ENCODE results near the gene ANKRD55. TPM values are rescaled to one million over a fixed set of nuclear protein-coding genes. Genes with fewer than 3 reads are reported as not detected.

The ANKRD55 gene
- total RNA-seq, 1 experiment from 2014 or later = 0.27 TPM

DNA sequence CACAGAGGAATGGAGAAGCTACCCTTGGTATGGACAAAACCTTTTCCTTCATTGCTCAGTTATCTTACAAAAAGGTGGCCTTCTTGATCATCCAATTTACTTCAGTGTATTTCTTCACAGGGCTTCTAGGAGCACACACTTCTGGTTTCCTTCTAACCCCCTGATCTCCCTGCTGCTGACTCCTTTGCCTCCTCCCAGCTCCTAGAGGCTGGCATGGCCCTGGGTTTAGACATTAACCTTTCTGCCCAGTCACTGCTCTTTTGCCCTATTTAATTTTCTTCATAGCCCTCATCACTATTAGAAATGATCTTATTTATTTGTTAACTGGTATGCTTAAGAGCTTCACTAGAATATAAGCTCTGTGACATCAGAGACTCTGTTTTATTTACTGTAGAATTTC lies 63.2 kb downstream of the ANKRD55 start:
- CTCF ChIA-PET = no interaction called here
- Mint-ChIP-seq H3K27ac (ENCODE audit: unreplicated experiment) (no peak overlapping the region), H3K4me1 (ENCODE audit: low read depth, unreplicated experiment) (peaks cover 9% of the 10 kb centered on the region), H3K9me3 (ENCODE audit: unreplicated experiment) (no peaks in the 10 kb centered on the region), H3K4me3 (ENCODE audit: unreplicated experiment) (no peak overlapping the region), H3K36me3 (ENCODE audit: insufficient read depth, unreplicated experiment) (no peaks in the 10 kb centered on the region), H3K27me3 (ENCODE audit: insufficient read depth, unreplicated experiment) (no peaks in the 10 kb centered on the region)
- Histone ChIP-seq H3K9me3 (no peaks in the 10 kb centered on the region), H3K27me3 (replicated peaks; ENCODE audit: control insufficient read depth, insufficient read depth, low read length) (no peaks in the 10 kb centered on the region), H3K36me3 (ENCODE audit: control insufficient read depth, insufficient read depth, low read length) (no peaks in the 10 kb centered on the region), H3K4me1 (peaks cover 5% of the 10 kb centered on the region), H3K4me3 (ENCODE audit: low read depth, low read length) (no peak overlapping the region)
- intact Hi-C loops (cut with micrococcal nuclease; ENCODE audit: unreplicated experiment) = no loop called here
- POLR2A ChIA-PET = no interaction called here
- TF ChIP-seq, protein P1, sequence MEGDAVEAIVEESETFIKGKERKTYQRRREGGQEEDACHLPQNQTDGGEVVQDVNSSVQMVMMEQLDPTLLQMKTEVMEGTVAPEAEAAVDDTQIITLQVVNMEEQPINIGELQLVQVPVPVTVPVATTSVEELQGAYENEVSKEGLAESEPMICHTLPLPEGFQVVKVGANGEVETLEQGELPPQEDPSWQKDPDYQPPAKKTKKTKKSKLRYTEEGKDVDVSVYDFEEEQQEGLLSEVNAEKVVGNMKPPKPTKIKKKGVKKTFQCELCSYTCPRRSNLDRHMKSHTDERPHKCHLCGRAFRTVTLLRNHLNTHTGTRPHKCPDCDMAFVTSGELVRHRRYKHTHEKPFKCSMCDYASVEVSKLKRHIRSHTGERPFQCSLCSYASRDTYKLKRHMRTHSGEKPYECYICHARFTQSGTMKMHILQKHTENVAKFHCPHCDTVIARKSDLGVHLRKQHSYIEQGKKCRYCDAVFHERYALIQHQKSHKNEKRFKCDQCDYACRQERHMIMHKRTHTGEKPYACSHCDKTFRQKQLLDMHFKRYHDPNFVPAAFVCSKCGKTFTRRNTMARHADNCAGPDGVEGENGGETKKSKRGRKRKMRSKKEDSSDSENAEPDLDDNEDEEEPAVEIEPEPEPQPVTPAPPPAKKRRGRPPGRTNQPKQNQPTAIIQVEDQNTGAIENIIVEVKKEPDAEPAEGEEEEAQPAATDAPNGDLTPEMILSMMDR (IDR thresholded peaks at IDR 0.05; ENCODE audit: insufficient read depth in 1 of 2, low read depth in 1 of 2, low read length in 1 of 2, severe bottlenecking in 1 of 2, unreplicated experiment in 1 of 2) = no peak
- DNase-seq = no peak
- BruUV-seq (replicated peaks) = no TSS peak

DNA sequence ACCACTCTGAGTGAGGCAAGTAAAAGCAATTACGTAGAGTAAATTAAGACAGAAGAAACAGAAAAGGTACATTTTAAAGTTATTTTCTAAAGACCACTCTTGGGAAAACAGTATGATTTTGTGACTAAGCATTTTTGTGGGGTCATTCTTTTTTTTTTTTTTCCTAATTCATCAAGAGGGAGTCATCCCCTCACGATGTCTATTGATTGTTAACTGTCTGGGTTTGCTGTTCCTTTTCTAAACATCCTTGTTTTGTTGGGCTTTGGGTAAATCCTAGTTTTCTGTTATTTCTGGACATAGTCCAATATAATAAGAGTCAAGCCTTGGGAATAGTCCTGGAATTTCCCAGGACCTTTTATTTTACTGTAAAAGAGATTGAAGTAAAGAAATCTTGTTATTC lies 63.8 kb downstream of the ANKRD55 start:
- no peaks in the 10 kb centered on the region for H3K36me3 ChIP-seq (ENCODE audit: control insufficient read depth, insufficient read depth, low read length)
- Mint-ChIP-seq H3K4me3 (ENCODE audit: unreplicated experiment) (no peak overlapping the region), H3K4me1 (ENCODE audit: low read depth, unreplicated experiment) (peaks cover 6% of the 10 kb centered on the region), H3K27ac (ENCODE audit: unreplicated experiment) (no peak overlapping the region), H3K9me3 (ENCODE audit: unreplicated experiment) (no peaks in the 10 kb centered on the region), H3K36me3 (ENCODE audit: insufficient read depth, unreplicated experiment) (no peaks in the 10 kb centered on the region), H3K27me3 (ENCODE audit: insufficient read depth, unreplicated experiment) (no peaks in the 10 kb centered on the region)
- peaks cover 2% of the 10 kb centered on the region; the same call in 1 of the 2 replicates for H3K4me1 ChIP-seq
- DNase-seq = no peak
- ChIA-PET CTCF (no interaction called here), POLR2A (no interaction called here)
- H3K27me3 ChIP-seq (replicated peaks; ENCODE audit: control insufficient read depth, insufficient read depth, low read length) = no peaks in the 10 kb centered on the region
- no TSS peak for BruUV-seq (replicated peaks)
- H3K9me3 ChIP-seq = no peaks in the 10 kb centered on the region
- no peak overlapping the region for H3K4me3 ChIP-seq (ENCODE audit: low read depth, low read length)
- intact Hi-C loops (cut with micrococcal nuclease; ENCODE audit: unreplicated experiment) = no loop called here
- TF ChIP-seq, protein P1 (IDR thresholded peaks at IDR 0.05; ENCODE audit: insufficient read depth in 1 of 2, low read depth in 1 of 2, low read length in 1 of 2, severe bottlenecking in 1 of 2, unreplicated experiment in 1 of 2) = no peak

DNA sequence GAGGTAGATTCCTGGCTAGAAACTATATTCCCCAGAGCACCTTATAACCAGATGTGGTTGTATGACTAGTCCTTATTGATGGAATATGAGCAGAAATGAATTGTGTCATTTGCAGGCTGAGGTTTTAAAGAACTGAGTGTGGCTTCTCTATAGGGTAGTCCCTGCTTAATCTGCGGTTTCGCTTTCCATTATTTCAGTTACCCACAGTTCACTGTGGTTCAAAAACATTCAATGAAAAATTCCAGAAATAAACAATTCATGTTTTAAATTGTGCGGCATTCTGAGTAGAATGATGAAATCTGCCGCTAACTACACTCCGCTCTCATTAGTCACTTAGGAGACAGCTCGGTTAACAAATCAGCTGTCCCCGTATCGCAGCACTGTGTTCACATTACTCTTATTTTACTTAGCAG lies 65.1 kb downstream of the ANKRD55 start:
- Mint-ChIP-seq H3K36me3 (ENCODE audit: insufficient read depth, unreplicated experiment) (no peaks in the 10 kb centered on the region), H3K27me3 (ENCODE audit: insufficient read depth, unreplicated experiment) (no peaks in the 10 kb centered on the region), H3K9me3 (ENCODE audit: unreplicated experiment) (no peaks in the 10 kb centered on the region), H3K27ac (ENCODE audit: unreplicated experiment) (no peak overlapping the region), H3K4me3 (ENCODE audit: unreplicated experiment) (no peak overlapping the region), H3K4me1 (ENCODE audit: low read depth, unreplicated experiment) (peaks cover 6% of the 10 kb centered on the region)
- no peaks in the 10 kb centered on the region for H3K36me3 ChIP-seq (ENCODE audit: control insufficient read depth, insufficient read depth, low read length)
- no peaks in the 10 kb centered on the region for H3K27me3 ChIP-seq (replicated peaks; ENCODE audit: control insufficient read depth, insufficient read depth, low read length)
- TF ChIP-seq, protein P1 (IDR thresholded peaks at IDR 0.05; ENCODE audit: insufficient read depth in 1 of 2, low read depth in 1 of 2, low read length in 1 of 2, severe bottlenecking in 1 of 2, unreplicated experiment in 1 of 2) = no peak
- peaks cover 2% of the 10 kb centered on the region; the same call in 1 of the 2 replicates for H3K4me1 ChIP-seq
- intact Hi-C loops (cut with micrococcal nuclease; ENCODE audit: unreplicated experiment) = no loop called here
- no peak overlapping the region for H3K4me3 ChIP-seq (ENCODE audit: low read depth, low read length)
- CTCF ChIA-PET = no interaction called here
- DNase-seq = no peak
- no peaks in the 10 kb centered on the region for H3K9me3 ChIP-seq
- BruUV-seq (replicated peaks) = no TSS peak
- POLR2A ChIA-PET = no interaction called here

Data from Caco-2 (cell line).